Superior temporal gyrus (tissue), 1 donor: ENCODE measurements around the gene ABI3.

Experiments
- DNase-seq: peaks from one replicate; pipeline ENCODE4 v3.0.0-alpha.2; 2016; ENCODE audit errors: extremely low spot score

The ABI3 gene

DNA sequence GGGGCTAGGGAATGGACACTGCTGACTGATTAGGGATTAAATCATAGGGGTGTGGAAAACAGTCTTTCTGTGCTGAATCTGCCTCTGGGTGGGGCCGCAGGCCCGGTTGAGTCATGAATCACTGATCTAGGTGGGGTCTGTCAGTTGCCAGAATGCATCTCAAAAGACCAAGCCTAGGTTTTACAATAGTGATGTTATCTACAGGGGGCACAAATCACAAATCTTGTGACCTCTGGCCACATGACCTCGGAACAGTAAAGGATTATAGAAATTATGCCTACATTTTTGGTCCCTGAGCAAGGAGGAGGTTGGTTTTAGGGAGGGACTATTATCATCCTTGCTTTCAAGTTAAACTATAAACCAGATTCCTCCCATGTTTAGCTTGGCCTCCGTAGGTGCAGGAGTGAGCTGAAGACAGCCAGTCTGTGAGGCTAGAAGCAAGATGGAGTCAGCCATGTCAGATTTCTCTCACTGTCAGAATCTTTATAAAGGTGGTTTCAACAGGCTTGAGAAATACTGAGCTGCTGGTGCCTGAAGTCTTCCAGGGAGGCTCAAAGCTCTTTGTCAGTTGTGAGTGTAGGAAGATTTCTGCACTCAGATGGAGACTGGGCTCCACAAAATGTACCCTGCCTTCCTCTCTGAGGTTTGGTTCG, 13.0 kb upstream of the ABI3 start:
- DNase-seq = no peak

DNA sequence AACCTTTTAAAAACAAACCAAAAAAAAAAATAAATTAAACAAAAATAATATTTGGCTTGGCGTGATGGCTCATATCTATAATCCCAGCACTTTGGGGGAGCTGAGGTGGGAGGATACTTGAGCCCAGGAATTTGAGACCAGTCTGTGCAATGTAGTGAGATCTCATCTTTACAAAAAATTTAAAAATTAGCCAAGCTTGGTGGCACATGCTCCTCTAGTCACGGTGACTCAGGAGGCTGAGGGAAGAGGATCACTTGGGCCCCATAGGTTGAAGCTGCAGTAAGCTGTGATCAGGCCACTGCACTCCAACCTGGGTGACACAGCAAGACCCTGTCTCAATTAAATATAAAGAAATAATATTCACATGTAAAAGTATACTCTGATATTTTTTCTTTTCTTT, 12.3 kb upstream of the ABI3 start:
- no peak for DNase-seq

DNA sequence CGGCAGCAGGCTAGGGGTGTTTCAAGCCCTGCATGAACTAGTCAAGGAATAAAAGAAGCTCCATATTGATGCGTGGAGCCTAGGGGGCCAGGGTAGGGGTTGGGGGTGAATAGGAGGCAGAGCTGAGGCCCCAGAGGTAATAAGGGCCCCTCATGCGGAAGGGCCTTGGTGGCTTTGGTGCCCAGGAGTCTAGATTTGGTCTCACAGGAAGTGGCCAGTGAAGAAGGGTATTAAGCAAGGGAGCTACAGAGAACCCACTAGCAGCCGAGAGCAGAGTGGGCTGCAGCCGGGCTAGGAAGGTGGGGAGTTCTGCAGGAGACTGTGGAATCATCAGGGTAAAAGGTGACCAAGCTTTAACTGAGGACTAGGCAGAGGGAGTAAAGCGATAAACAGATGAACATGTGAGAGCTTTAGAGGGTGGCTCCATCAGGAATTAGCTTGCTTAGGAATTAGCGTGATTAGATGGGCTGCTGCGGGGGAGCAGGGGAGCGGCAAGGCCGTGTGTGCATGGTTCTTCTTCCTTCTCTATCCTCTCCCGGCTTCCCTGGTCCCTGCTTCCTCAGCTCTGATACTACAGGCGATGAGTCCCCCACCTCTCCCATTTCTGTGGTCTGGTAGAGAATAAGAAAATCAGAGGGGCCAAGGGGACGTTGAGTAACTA, 10.0 kb upstream of the ABI3 start:
- no peak for DNase-seq

DNA sequence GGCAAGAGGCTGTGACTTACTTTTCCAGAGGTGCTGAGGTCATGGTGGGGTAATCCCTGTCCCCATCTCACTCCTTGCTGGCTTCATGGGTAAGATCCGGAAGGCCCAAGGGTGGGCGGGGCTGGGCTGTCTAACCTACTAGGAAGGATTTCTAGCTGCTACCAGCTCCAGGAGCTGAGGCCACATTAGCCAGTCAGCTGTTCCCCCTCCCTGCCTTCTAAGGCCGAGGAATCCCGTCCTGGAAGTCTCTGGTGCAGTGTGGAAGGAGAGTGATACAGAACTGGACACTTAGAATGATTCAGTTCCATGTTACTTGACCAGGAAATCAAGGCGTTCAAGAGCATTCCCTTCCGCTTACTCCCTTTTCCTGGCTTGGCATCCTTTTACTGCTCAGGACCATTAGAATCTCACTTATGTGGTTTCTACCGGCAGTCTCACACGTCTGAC, 9.0 kb upstream of the ABI3 start:
- DNase-seq = no peak

GRCh38 chr17:49203796-49204195, 6.7 kb upstream of the ABI3 start:
- DNase-seq = no peak

GRCh38 chr17:49204516-49204915, 6.0 kb upstream of the ABI3 start:
- DNase-seq = no peak

- DNase-seq = no peak
These were observed 1.4 kb upstream of the ABI3 start for GRCh38 chr17:49209061-49209571.

DNA sequence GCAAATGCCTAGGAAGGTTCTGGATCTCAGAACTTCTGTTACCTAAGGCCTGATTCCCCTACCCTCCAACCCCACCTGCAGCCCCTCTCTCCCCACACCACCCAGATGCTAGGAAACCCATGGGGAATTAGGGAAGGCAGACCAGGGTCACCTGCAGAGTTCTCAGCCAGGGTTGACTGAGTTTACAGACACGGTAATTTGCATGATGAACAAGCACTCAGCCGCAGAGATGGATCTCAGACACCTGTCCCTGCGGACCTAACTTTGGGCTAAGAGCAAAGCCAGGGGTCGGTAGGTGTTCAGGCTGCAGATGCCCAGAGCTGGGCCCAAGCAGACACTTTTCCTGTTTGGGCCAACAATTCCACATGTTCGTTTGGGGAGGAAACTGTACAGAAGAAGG, 2.9 kb downstream of the ABI3 start:
- DNase-seq = no peak

DNA sequence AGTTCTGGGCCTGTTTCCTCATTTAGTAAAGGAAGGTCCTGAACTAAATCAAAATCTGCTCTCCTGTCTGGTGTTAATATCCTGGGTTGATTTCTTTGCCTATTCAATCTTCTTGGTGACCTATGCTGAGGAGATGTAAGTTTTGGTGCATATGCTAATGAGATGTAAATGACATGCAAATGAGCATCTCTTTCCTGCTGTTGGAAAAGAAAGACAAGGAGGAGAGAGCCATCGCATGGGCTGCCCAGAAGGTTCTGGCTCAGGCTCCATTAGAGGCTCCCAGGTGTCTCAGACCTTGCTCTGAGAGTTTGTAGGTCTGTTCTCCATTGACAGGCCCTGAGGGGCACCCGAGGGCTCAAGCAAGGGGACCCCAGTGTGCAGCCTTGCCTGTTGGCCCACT, 3.3 kb downstream of the ABI3 start:
- DNase-seq = no peak

DNA sequence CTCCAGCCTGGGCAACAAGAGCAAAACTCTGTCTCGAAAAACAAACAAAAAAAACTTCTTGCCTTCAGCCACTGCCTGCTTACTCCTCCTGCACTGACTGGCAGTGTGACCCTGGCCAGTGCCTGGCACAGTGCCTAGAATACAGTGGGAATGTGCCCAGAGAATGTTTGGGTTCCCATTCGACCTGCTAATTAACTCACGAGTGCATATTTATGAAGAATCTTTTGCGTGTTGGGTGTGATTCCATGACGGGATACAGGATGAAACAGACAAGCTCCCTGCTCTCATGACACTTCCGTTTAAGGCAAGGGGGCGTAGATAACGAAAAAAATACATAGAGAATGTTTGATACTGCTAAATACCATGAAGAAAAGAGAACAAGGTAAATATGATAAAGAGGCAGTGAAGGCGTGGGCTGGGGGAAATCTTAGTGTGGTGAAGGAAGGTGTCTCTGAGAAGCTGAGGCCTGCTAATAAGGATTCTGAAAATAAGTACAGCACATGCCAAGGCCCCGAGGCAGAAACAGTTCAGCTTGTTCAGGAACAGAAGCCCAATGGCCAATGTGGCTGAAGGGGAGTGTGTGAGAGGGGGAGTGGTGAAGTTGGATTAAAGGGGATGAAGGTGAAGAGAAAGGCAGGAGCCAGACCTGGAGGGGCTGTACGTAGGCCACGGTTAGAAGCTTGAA, 4.3 kb downstream of the ABI3 start:
- DNase-seq = no peak

DNA sequence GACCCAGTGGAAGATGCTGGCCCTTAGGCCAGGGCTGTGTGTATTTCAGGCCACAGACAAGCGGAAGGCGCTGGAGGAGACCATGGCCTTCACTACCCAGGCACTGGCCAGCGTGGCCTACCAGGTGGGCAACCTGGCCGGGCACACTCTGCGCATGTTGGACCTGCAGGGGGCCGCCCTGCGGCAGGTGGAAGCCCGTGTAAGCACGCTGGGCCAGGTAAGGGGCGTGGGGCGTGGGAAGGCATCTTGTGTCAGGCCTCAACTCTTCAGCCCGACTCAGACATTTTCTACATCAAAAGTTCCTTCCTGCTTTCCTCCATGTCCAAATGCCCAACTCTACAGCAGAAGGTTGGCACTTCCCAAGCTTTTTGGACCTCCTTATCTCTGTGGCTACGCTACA, 6.0 kb downstream of the ABI3 start:
- DNase-seq = no peak

DNA sequence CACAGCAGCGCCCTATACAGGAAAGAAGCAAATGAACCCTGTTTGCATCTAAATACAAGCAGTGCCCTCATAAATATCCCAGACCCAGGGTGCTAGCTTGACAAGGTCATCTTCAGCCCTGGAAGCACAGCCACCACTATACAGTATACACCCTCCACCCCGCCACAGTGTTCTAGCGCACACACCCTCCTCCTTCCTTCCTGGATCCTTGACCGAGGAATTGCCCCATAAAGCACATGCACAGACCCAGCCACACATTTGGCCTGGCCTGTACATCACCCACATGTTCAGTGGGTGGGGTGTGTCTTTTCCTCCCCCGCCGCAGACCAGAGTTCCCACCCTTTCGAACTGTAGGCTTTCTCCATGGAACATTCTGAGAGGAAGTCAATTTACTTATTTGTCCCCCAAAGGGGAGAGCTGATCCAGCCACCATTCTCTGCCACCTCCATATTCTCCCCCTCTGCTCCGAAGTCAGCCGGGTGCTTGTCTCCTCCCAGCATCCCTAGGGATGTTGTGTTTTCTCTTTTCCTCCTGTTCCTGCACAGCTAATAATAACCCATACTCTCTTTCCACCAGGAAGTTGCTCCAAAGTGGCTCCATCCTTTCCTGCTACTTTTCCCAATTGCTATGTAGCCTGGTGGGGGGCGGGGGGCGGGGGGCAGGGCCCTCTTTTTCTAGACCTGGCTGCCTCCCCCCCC, 6.6 kb downstream of the ABI3 start:
- no peak for DNase-seq

GRCh38 chr17:49217651-49218413, 7.3 kb downstream of the ABI3 start:
- DNase-seq = no peak

- DNase-seq = no peak
These were observed 8.7 kb downstream of the ABI3 start for GRCh38 chr17:49218941-49219913.

DNA sequence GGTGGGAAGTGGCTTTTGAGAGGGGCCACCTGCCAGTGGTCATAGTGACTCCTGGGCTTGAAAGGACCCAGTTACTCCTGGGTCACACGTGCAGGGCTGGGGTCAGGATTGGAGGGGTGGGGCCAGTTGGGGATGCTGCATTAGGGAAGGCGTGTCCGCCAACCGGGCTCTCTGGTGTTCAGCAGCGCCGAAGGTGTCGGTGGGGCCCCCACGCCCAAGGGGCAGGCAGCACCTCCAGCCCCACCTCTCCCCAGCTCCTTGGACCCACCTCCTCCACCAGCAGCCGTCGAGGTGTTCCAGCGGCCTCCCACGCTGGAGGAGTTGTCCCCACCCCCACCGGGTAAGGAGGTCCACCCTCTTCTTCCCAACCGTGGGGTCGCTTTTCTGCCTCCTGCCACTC, 9.5 kb downstream of the ABI3 start:
- no peak for DNase-seq

- DNase-seq = no peak
These were observed 12.6 kb downstream of the ABI3 start for GRCh38 chr17:49223168-49223516.

DNA sequence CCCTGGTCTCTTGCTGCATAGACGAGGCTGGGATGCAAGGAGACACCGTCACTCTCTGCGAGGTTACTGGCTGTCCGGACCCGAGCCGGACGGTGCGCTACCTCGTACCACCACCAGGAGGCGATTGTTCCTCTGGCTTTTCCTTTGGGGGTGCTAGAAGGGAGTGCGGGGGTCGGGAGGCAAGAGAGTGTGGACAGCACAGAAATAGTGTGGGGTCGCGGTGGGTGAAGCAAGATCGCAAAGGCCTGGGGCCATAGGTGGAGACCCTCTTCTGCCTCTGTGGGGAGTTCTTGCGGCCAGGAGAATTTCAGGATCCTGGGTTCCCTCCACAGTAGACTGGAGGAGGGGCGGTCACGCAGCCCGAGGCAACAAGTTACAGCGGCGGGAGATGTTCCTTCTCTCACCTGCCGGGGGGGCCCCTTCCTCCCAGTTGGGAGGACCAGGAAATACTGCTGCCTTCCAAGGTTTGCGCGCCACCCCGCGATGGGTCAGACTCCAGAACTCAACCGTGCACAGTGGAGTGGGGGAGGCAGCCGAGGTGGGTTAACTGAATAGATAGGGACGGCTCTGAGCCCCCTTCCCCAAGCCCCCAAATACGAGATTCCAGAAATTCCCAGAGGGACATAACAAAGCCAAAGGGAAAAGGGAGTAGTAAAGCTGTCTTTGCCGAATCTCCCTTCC, 13.2 kb downstream of the ABI3 start:
- DNase-seq = peak; percentile 60

- no peak for DNase-seq
These were observed 13.9 kb downstream of the ABI3 start for GRCh38 chr17:49224198-49224996.

- DNase-seq = no peak
These were observed 14.5 kb downstream of the ABI3 start for GRCh38 chr17:49224997-49225337.
